Lower lobe of right lung (tissue), 2 donors: ENCODE measurements around the gene GPR18. TPM values are rescaled to one million over a fixed set of nuclear protein-coding genes. Genes with fewer than 3 reads are reported as not detected.
A peak's percentile ranks its signal among the peaks of the same experiment; 100 is the strongest.

ENCODE experiments used
- ATAC-seq, 2 donors: fragments of 200-7000 bp; cut with Tn5 transposase; one replicate each; pipeline ENCODE4 v1.9.1; 2020 to 2022; ENCODE audit warnings: mild to moderate bottlenecking in 2 of 2, moderate library complexity in 2 of 2
- DNase-seq: peaks from one replicate; pipeline ENCODE4 v3.0.0-alpha.2; 2020
- H3K27ac ChIP-seq: fragments of 200-600 bp; one replicate; pipeline ENCODE4 v1.8.0; 2022
- H3K27me3 ChIP-seq: fragments of 200-600 bp; one replicate; pipeline ENCODE4 v1.8.0; 2022; ENCODE audit warnings: low read depth
- H3K36me3 ChIP-seq: fragments of 200-600 bp; one replicate; pipeline ENCODE4 v1.8.0; 2022; ENCODE audit warnings: mild to moderate bottlenecking
- H3K4me1 ChIP-seq: fragments of 200-600 bp; one replicate; pipeline ENCODE4 v1.8.0; 2022
- H3K4me3 ChIP-seq: fragments of 200-600 bp; one replicate; pipeline ENCODE4 v1.8.0; 2022; ENCODE audit warnings: mild to moderate bottlenecking
- H3K9me3 ChIP-seq: fragments of 200-600 bp; one replicate; pipeline ENCODE4 v1.8.0; 2022
- intact Hi-C: fragments of 100-400 bp; cut with DNase I; formaldehyde crosslinking; loops from one replicate; pipeline ENCODE4 v1.11.0; 2022
- total RNA-seq: library from RNA; stranded (reverse); fragmentation: NEBNext Ultra II Directional; extraction: Animal tissue kit (Norgen Biotek cat#: 25700); gene quantifications from one replicate; pipeline ENCODE4 v1.2.1, GENCODE V29; 2021
- TF ChIP-seq, protein P1 (sequence below): fragments of 200-600 bp; IDR thresholded peaks from one replicate; pipeline ENCODE4 v1.8.0; 2022; ENCODE audit warnings: antibody characterized with exemption, mild to moderate bottlenecking
- donor health status: DM: no; HTN: yes; CAD: no; lungs with severe emphysema.

GPR18 gene
- total RNA-seq, 1 donor from 2014 or later: 0.38 TPM

DNA sequence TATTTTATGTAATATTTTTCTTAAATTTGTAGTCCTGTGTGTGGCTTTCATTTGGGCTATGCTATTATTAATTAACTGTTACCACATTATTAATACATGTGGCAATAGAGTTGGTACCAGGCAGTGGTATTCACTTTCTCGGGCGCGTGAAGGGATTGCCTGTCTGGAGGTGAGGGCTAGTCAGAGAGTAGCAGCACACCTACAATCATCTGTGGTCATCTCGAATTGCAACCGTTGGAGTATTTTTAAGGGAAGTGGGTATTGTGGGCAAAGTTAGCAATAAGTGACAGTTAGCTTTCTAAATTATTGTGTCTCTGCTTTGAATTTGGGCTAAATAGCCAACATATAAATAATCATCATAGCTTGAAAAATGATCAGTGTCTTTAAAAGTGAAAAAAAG is 20.0 kb upstream of the GPR18 start:
- Histone ChIP-seq H3K9me3 (no peaks in the 10 kb centered on the region), H3K36me3 (no peaks in the 10 kb centered on the region), H3K27me3 (no peaks in the 10 kb centered on the region), H3K4me3 (no peak overlapping the region), H3K27ac (no peak overlapping the region), H3K4me1 (peaks cover 37% of the 10 kb centered on the region)
- intact Hi-C loops: no loop called here
- ATAC-seq (no peak), DNase-seq (no peak)
- TF ChIP-seq, protein P1, sequence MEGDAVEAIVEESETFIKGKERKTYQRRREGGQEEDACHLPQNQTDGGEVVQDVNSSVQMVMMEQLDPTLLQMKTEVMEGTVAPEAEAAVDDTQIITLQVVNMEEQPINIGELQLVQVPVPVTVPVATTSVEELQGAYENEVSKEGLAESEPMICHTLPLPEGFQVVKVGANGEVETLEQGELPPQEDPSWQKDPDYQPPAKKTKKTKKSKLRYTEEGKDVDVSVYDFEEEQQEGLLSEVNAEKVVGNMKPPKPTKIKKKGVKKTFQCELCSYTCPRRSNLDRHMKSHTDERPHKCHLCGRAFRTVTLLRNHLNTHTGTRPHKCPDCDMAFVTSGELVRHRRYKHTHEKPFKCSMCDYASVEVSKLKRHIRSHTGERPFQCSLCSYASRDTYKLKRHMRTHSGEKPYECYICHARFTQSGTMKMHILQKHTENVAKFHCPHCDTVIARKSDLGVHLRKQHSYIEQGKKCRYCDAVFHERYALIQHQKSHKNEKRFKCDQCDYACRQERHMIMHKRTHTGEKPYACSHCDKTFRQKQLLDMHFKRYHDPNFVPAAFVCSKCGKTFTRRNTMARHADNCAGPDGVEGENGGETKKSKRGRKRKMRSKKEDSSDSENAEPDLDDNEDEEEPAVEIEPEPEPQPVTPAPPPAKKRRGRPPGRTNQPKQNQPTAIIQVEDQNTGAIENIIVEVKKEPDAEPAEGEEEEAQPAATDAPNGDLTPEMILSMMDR: no peak

DNA sequence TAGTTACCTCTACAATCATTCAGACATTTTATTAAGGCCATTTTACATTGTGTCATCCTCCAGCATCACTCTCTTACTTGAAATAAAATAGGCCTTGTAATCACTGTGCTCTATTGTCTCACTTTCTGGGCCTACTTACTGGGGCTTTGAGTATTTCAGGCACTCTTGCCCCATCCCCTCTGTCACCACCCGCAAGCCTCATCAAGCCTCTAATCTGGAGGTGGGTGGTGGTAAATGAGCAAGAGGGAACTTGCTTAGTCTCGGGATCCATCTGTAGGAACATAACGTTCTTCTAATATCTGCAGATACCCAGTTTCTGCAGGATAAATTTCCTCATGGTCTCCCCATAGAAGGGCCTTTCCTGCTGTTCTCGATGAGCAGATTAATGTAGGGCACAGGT is 19.4 kb upstream of the GPR18 start:
- peak; percentile 66 for DNase-seq
- intact Hi-C loops: no loop called here
- Histone ChIP-seq H3K4me1 (peaks cover 31% of the 10 kb centered on the region), H3K4me3 (no peak overlapping the region), H3K27ac (no peak overlapping the region), H3K36me3 (no peaks in the 10 kb centered on the region), H3K9me3 (peaks cover 2% of the 10 kb centered on the region), H3K27me3 (no peaks in the 10 kb centered on the region)
- TF ChIP-seq, protein P1: no peak
- peak; percentile 55 to 60 for ATAC-seq

DNA sequence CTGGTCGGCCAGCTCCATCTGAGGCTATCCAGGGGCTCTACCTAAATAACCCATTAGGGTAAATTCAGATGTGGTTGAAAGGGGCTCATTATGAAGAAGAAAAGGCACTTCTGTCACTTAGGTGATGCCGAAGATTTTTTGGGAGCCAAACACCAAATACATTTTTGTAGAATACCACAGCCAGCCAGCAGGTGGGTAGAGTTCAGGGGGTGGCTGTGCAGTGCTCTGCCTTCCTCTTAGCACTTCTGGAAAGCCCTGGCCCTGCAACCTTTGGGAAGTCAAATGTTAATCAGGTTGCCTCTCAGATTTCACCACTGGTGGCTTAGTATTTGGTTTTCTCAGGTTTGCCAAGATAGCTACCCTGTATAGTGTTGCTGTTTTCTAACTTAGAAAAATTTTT is 18.5 kb upstream of the GPR18 start:
- TF ChIP-seq, protein P1: peak; percentile 10
- intact Hi-C loops: no loop called here
- no peak for ATAC-seq
- H3K4me3 ChIP-seq: no peak overlapping the region
- H3K27ac ChIP-seq: no peak overlapping the region
- peaks cover 6% of the 10 kb centered on the region for H3K9me3 ChIP-seq
- DNase-seq: no peak
- no peaks in the 10 kb centered on the region for H3K36me3 ChIP-seq
- H3K27me3 ChIP-seq: no peaks in the 10 kb centered on the region
- H3K4me1 ChIP-seq: peaks cover 22% of the 10 kb centered on the region

DNA sequence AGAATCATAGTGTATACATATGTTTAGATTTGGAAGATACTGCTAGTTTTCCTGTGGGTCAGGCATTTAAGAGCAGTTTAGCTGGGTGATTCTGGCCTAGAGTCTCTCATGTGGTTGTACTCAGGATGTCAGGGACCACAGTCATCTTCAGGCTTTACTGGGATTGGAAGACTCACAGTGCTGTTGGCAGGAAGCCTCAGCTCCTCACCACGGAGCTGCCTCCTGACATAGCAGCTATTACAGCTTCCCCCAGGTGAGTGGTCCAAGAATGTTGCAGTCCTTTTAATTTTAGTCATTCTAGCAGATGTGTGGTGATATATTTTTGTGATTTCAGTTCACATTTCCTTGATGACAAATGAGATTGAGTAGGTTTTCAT is 16.9 kb upstream of the GPR18 start:
- Histone ChIP-seq H3K4me3 (no peak overlapping the region), H3K36me3 (no peaks in the 10 kb centered on the region), H3K27me3 (no peaks in the 10 kb centered on the region), H3K9me3 (peaks cover 6% of the 10 kb centered on the region), H3K27ac (no peak overlapping the region), H3K4me1 (peaks cover 18% of the 10 kb centered on the region)
- intact Hi-C loops: no loop called here
- TF ChIP-seq, protein P1: no peak
- ATAC-seq: no peak
- no peak for DNase-seq

DNA sequence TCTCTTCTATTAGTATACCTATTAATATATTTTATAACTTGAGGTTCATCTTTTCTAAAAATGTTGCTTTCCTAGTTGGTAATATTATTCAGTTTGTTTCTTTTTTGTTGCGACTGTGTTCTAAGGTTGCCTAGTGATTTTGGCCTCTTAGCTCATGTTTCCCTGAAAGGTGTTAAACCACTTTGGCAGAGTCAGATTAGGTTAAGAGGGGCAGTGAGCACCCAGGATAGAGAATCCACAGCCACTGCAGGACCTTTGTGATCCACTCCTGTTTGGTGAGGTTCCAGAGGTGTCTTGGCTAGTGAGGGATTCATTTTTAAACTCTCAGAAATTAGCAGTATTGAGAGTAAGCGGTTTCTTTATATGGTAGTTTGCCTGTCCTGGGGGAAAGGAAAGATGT is 14.9 kb upstream of the GPR18 start:
- intact Hi-C loops: no loop called here
- Histone ChIP-seq H3K9me3 (peaks cover 6% of the 10 kb centered on the region), H3K27me3 (no peaks in the 10 kb centered on the region), H3K4me3 (no peak overlapping the region), H3K4me1 (peaks cover 16% of the 10 kb centered on the region), H3K27ac (no peak overlapping the region), H3K36me3 (peaks cover under 1% of the 10 kb centered on the region)
- ATAC-seq (no peak), DNase-seq (no peak)
- TF ChIP-seq, protein P1: no peak

DNA sequence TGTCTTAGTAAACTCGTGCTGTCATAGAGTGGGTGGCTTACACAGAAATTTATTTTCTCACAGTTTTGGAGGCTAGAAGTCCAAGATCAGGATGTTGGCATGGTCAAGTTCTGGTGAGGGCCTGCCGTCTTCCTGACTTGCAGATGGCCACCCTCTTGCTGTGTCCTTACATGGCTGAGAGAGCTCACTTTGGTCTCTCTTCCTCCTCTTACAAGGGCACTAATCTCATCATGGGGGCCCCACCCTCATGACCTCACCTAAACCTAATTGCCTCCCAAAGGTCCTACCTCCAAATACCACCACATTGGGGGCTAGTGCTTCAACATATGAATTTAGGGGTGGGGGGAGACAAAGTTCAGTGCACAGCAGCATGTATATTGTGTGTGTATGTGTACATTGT is 14.3 kb upstream of the GPR18 start:
- no peak for ATAC-seq
- H3K36me3 ChIP-seq: peaks cover 6% of the 10 kb centered on the region
- H3K9me3 ChIP-seq: peaks cover 6% of the 10 kb centered on the region
- peaks cover 16% of the 10 kb centered on the region for H3K4me1 ChIP-seq
- no peak overlapping the region for H3K27ac ChIP-seq
- H3K4me3 ChIP-seq: no peak overlapping the region
- TF ChIP-seq, protein P1: no peak
- intact Hi-C loops: no loop called here
- DNase-seq: no peak
- H3K27me3 ChIP-seq: no peaks in the 10 kb centered on the region
